KOPT-K1 (cell line): ENCODE measurements around the gene ATP2B3.

Experiments used
- H3K27ac ChIP-seq: fragments of 200-600 bp; sonication (generic); 2 replicates; pipeline ENCODE4 v1.5.1; 2016; ENCODE audit warnings: antibody characterized with exemption, mild to moderate bottlenecking, low read depth, low read length; ENCODE audit not compliant: poor library complexity, severe bottlenecking
- H3K36me3 ChIP-seq: fragments of 200-600 bp; sonication (generic); 2 replicates; pipeline ENCODE4 v1.5.1; 2017; ENCODE audit warnings: antibody characterized with exemption, mild to moderate bottlenecking, low read length, moderate library complexity; ENCODE audit not compliant: insufficient read depth
- H3K9me3 ChIP-seq: fragments of 200-600 bp; sonication (generic); 2 replicates; pipeline ENCODE4 v1.5.1; 2017; ENCODE audit warnings: antibody characterized with exemption, low read length, mild to moderate bottlenecking; ENCODE audit not compliant: insufficient read depth, poor library complexity, severe bottlenecking

ATP2B3 gene

GRCh38 chrX:153481043-153481442 lies 36.4 kb upstream of the ATP2B3 start:
- no peaks in the 10 kb centered on the region for H3K9me3 ChIP-seq
- no peaks in the 10 kb centered on the region for H3K36me3 ChIP-seq
- no peak overlapping the region for H3K27ac ChIP-seq

- Histone ChIP-seq H3K9me3 (no peaks in the 10 kb centered on the region), H3K27ac (no peak overlapping the region), H3K36me3 (no peaks in the 10 kb centered on the region)
Measured at GRCh38 chrX:153482376-153483015, 34.9 kb upstream of the ATP2B3 start.

GRCh38 chrX:153485396-153486080 lies 31.9 kb upstream of the ATP2B3 start:
- Histone ChIP-seq H3K9me3 (no peaks in the 10 kb centered on the region), H3K27ac (no peak overlapping the region), H3K36me3 (no peaks in the 10 kb centered on the region)

GRCh38 chrX:153486171-153486570 lies 31.3 kb upstream of the ATP2B3 start:
- no peaks in the 10 kb centered on the region for H3K9me3 ChIP-seq
- no peaks in the 10 kb centered on the region for H3K36me3 ChIP-seq
- H3K27ac ChIP-seq = no peak overlapping the region

- Histone ChIP-seq H3K27ac (no peak overlapping the region), H3K9me3 (no peaks in the 10 kb centered on the region), H3K36me3 (no peaks in the 10 kb centered on the region)
Measured at GRCh38 chrX:153487590-153488071, 29.8 kb upstream of the ATP2B3 start.

GRCh38 chrX:153488231-153488914 lies 29.1 kb upstream of the ATP2B3 start:
- Histone ChIP-seq H3K27ac (no peak overlapping the region), H3K36me3 (no peaks in the 10 kb centered on the region), H3K9me3 (no peaks in the 10 kb centered on the region)

GRCh38 chrX:153490217-153490930 lies 27.1 kb upstream of the ATP2B3 start:
- Histone ChIP-seq H3K36me3 (no peaks in the 10 kb centered on the region), H3K27ac (no peak overlapping the region), H3K9me3 (no peaks in the 10 kb centered on the region)

GRCh38 chrX:153491351-153491914 lies 26.0 kb upstream of the ATP2B3 start:
- Histone ChIP-seq H3K36me3 (no peaks in the 10 kb centered on the region), H3K27ac (no peak overlapping the region), H3K9me3 (no peaks in the 10 kb centered on the region)

- Histone ChIP-seq H3K27ac (no peak overlapping the region), H3K36me3 (no peaks in the 10 kb centered on the region), H3K9me3 (no peaks in the 10 kb centered on the region)
Measured at GRCh38 chrX:153491918-153492317, 25.5 kb upstream of the ATP2B3 start.

- no peak overlapping the region for H3K27ac ChIP-seq
- H3K9me3 ChIP-seq = no peaks in the 10 kb centered on the region
Measured at GRCh38 chrX:153492543-153492942, 24.9 kb upstream of the ATP2B3 start.

GRCh38 chrX:153493085-153493484 lies 24.4 kb upstream of the ATP2B3 start:
- H3K9me3 ChIP-seq = no peaks in the 10 kb centered on the region
- H3K27ac ChIP-seq = no peak overlapping the region
- no peaks in the 10 kb centered on the region for H3K36me3 ChIP-seq

More at GRCh38 chrX:153492543-153492942, 24.9 kb upstream of the ATP2B3 start:
- H3K36me3 ChIP-seq = no peaks in the 10 kb centered on the region

- no peak overlapping the region for H3K27ac ChIP-seq
- no peaks in the 10 kb centered on the region for H3K36me3 ChIP-seq
- no peaks in the 10 kb centered on the region for H3K9me3 ChIP-seq
Measured at GRCh38 chrX:153494061-153494460, 23.4 kb upstream of the ATP2B3 start.

GRCh38 chrX:153494541-153495361 lies 22.7 kb upstream of the ATP2B3 start, which contains the start of gene BGN:
BGN (plus strand) TSS chrX:153494980; CDS start chrX:153504632, 9,652 bp downstream.
- no peaks in the 10 kb centered on the region for H3K36me3 ChIP-seq
- H3K27ac ChIP-seq = no peak within 1 kb of the TSS
- no peaks in the 10 kb centered on the region for H3K9me3 ChIP-seq

GRCh38 chrX:153495362-153495751 lies 22.1 kb upstream of the ATP2B3 start:
- H3K36me3 ChIP-seq = no peaks in the 10 kb centered on the region
- no peak overlapping the region for H3K27ac ChIP-seq
- no peaks in the 10 kb centered on the region for H3K9me3 ChIP-seq
